Anterior cingulate cortex (tissue), 58 donors: ENCODE results near the gene NTRK1.

Experiments used
- DNase-seq, 58 donors: peaks; one replicate each; lab custom pipeline; 2025; lab: John Stamatoyannopoulos, UW

Gene NTRK1

GRCh38 chr1:156877433-156878170 is 16.9 kb downstream of the NTRK1 start:
- DNase-seq: no peak

DNA sequence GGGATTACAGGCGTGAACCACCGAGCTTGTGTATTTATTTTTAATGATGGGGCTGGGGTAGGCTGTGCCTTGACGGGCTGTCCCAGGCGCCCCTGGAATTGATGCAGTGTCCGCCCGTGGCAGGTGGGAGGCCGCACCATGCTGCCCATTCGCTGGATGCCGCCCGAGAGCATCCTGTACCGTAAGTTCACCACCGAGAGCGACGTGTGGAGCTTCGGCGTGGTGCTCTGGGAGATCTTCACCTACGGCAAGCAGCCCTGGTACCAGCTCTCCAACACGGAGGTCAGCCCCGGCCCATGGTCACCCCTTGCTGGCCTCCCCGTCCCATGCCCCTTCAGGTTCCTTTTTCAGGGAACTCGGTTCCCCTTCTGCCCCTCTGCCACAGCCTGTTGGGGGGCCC is 19.2 kb downstream of the NTRK1 start:
- DNase-seq: no peak

- no peak for DNase-seq
Measured at GRCh38 chr1:156880473-156880872, 19.8 kb downstream of the NTRK1 start.

- DNase-seq: no peak
Measured at GRCh38 chr1:156881101-156881500, 20.4 kb downstream of the NTRK1 start.

DNA sequence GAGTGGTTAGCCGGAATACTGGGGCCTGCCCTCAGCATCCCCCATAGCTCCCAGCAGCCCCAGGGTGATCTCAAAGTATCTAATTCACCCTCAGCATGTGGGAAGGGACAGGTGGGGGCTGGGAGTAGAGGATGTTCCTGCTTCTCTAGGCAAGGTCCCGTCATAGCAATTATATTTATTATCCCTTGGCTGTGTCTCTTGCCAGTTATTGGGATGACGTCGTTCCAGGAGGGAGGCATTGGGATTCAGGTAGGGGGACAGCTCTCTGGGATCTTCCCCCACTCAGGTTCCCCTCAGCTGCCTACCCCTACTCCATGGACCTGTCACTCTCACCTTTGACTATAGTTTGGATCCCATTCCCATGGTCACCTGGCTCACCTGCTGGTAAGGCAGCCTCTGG is 21.0 kb downstream of the NTRK1 start:
- no peak for DNase-seq

DNA sequence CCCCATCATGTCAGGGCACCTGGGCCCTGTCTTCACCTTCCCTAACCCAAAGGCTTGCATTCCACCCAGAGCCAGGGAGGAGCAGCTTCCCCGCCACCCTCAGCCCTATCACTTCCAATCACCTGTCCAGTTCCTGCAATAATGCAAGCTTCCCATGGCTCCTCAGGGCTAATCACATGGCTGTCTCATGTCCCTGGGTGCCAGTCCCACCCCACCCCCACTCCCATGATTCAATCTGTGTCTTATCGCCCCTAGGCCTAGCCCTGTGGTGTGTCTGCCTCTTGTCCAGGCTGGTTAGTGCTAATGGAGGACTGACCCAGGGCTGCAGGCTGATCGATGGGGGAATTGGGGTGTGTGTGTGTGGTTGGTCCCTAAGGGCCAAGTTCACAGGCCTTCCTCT is 21.9 kb downstream of the NTRK1 start:
- DNase-seq: no peak

GRCh38 chr1:156883919-156884318 is 23.3 kb downstream of the NTRK1 start:
- no peak for DNase-seq

GRCh38 chr1:156884560-156885184 is 24.0 kb downstream of the NTRK1 start:
- DNase-seq: no peak

DNA sequence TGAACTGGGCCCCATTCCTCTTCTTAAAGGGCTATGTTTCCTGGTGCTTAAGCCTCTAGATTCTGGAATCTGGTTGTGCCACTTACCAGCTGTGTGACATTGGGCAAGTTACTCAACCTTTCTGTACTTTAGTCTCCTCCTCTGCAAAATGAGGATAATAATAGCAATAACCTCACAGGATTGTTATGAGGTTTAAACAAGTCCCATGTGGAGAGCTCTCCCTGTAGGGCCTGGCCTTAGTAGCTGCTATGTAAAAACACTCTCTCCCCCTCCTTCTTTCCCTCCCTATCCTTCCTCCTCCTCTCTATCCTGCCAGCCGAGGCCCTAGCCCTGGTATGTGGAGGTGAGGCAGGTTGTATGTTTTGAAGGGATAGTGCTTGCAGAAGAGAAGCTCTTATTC is 24.6 kb downstream of the NTRK1 start:
- no peak for DNase-seq

DNA sequence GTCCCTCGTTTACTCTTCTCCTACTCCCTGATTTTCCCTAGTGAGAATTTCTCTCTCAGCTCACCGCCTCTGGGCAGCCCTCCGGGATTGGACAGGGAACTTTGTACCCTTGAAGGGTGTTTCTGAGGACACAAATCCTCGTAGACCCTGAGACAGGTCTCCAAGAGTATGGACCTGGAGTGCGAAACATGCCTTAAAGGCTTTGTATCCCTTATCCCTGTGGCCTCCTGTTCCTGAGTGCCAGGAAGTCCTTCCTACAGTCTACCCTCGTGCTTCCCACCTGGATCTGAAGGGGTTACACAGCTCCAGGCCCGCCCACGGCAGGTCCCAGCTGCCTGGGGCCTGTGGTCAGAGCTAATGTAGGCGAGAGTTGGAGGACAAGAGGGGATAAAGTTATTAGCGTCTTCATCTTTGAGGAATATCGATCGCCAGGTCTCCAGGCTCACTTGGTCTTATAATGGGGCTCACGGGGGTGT is 25.3 kb downstream of the NTRK1 start:
- DNase-seq: no peak

GRCh38 chr1:156886583-156887281 is 26.1 kb downstream of the NTRK1 start:
- DNase-seq: no peak

DNA sequence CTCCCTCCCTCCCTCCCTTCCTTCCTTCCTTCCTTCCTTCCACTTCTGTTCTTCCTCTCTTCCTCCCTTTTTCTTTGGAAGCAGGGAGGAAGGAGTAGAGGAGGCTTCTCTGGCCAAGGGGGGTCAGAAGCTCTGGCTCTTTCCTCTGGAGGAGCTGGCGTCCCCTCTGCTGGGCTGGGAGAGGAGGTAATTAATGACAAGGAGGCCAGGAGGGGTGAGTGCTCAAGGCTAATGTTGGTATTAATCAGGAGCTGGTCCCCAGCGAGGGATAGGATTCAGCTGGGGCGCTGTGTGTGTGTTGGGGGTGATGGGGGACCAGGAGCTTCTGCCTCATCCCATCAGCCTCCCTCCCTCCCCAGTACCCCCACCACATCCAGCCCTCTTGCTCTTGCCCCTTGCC is 26.7 kb downstream of the NTRK1 start:
- no peak for DNase-seq

DNA sequence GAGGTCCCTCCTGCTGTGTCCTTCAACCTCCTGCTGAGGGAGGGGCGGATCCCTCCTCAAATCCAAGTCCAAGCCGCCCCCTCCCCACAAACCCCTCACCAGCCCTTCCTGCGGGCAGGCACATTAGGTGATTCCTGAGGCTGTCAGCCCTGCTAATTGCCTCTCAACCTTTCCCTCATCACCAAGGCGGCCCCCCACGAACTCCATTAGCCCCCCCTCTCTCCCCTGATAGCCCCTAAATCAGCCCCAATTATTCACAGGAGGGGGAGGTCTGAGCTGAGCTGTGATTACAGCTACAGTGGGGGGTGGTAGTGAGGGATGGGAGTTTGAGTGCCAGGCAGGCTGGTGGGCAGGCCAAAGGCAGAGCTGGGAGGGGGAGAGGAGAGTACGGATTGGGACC is 27.1 kb downstream of the NTRK1 start:
- no peak for DNase-seq

DNA sequence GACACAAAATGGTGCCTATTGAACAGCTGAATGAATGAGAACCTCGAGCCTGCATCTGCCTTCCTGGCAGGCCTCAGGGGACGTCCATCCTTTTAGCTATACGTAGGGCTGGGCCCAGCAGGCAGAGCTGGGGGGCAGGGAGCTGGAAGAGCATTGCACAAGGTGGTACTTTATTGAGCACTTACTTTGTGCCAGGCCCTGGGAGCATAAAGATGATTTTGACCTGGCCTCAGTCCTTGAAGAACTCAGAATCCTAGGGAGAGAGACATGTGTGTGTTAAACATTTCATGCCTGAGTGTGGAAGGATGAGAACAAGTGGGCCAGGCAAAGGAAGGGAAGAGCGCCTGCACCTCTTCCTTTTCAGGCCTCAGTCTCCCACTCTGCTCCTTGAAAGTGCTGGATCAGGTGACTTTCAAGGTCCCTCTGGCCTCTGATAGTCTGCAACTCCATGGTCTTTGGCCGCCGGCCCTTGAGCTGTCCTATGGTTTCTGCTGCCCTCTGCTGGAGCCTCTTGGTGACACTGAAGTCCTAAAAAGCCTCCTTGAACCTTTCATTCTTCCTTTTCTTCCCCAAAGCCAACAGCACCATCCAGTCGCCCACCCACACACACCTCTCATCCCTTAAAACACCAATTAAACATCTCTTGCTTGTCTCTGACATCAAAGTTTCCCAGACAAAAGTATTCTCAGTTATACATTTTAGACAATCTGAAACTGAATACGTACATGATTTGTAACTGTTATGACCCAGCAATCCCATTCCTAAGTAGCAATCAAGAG is 29.3 kb downstream of the NTRK1 start:
- peak in 54 of 58 donors; percentile 10 to 83 (median 61) for DNase-seq

DNA sequence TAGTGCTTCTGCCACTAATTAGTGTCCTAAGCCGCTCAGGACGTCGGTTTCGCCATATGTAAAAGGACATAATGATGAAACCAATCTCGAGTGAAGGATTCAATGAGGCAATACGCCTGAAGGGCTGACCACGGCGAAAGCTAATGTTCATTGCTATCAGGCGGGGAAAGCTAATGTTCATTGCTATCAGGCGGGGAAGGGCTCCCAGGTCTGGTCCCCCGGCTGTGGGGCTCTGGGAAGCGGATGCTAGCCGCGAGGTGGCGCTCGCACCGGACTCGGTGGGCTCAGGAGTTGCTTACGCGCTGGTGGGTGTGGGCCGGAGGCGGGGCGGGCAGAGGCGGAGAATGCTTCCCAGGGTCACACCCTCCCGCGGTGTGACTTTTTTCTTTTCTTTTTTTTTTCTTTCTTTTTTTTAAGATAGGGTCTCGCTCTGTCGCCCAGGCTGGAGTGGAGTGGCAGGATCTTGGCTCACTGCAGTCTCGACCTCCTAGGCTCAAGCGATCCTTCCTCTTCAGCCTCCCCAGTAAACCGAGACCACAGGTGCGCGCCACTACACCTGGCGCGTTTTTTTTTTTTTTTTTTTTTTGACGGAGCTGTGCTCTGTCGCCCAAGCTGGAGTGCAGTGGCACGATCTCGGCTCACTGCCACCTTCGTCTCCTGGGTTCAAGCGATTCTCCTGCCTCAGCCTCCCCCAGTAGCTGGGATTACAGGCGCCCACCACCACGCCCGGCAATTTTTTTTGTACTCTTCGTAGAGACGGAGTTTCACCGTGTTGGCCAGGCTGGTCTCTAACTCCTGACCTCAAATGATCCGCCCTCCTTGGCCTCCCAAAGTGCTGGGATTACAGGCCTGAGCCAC is 31.8 kb downstream of the NTRK1 start:
- peak in 54 of 58 donors; percentile 2 to 83 (median 49) for DNase-seq

- no peak for DNase-seq
Measured at GRCh38 chr1:156893048-156893953, 32.6 kb downstream of the NTRK1 start, which contains the start of gene PEAR1. PEAR1 (plus strand) TSS chr1:156893718; CDS start chr1:156903927, 10,209 bp downstream.

GRCh38 chr1:156894001-156894400 is 33.3 kb downstream of the NTRK1 start:
- no peak for DNase-seq

GRCh38 chr1:156894711-156895454 is 34.2 kb downstream of the NTRK1 start:
- no peak for DNase-seq
